Testis (tissue), 2 donors: ENCODE measurements around the gene DIP2B.

ENCODE experiments used
- POLR2A ChIP-seq: fragments of 450-650 bp; IDR thresholded peaks from one replicate; pipeline ENCODE4 v1.6.1; 2017; ENCODE audit warnings: antibody characterized with exemption, mild to moderate bottlenecking, moderate library complexity
- TF ChIP-seq, protein P1 (sequence below), 3 experiments: fragments of 450-650 bp in 2 of 3; fragments of 200-600 bp in 1 of 3; sonication (generic) in 1 of 3; IDR thresholded peaks; one replicate each; pipeline ENCODE4 v1.5.1; 2016 to 2019; ENCODE audit warnings: antibody characterized with exemption in 3 of 3, mild to moderate bottlenecking in 2 of 3, moderate library complexity in 1 of 3

DNA sequence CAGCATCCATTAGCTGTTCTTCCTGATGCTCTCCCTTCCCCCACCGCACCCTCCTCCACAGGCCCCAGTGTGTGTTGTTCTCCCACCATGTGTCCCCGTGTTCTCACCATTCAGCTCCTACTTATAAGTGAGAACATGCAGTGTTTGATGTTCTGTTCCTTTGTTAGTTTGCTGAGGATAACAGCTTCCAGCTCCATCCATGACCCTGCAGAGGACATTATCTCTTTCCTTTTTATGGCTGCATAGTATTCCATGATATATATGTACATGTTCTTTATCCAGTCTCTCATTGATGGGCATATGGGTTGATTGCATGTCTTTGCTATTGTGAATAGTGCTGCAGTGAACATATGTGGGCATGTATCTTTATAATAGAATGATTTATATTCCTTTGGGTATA, 268.1 kb downstream of the DIP2B start:
- TF ChIP-seq, protein P1, sequence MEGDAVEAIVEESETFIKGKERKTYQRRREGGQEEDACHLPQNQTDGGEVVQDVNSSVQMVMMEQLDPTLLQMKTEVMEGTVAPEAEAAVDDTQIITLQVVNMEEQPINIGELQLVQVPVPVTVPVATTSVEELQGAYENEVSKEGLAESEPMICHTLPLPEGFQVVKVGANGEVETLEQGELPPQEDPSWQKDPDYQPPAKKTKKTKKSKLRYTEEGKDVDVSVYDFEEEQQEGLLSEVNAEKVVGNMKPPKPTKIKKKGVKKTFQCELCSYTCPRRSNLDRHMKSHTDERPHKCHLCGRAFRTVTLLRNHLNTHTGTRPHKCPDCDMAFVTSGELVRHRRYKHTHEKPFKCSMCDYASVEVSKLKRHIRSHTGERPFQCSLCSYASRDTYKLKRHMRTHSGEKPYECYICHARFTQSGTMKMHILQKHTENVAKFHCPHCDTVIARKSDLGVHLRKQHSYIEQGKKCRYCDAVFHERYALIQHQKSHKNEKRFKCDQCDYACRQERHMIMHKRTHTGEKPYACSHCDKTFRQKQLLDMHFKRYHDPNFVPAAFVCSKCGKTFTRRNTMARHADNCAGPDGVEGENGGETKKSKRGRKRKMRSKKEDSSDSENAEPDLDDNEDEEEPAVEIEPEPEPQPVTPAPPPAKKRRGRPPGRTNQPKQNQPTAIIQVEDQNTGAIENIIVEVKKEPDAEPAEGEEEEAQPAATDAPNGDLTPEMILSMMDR (IDR thresholded peaks at IDR 0.05) = no peak
- no peak for TF ChIP-seq POLR2A
